ENCODE measurements around the gene ZNF554.

DNA sequence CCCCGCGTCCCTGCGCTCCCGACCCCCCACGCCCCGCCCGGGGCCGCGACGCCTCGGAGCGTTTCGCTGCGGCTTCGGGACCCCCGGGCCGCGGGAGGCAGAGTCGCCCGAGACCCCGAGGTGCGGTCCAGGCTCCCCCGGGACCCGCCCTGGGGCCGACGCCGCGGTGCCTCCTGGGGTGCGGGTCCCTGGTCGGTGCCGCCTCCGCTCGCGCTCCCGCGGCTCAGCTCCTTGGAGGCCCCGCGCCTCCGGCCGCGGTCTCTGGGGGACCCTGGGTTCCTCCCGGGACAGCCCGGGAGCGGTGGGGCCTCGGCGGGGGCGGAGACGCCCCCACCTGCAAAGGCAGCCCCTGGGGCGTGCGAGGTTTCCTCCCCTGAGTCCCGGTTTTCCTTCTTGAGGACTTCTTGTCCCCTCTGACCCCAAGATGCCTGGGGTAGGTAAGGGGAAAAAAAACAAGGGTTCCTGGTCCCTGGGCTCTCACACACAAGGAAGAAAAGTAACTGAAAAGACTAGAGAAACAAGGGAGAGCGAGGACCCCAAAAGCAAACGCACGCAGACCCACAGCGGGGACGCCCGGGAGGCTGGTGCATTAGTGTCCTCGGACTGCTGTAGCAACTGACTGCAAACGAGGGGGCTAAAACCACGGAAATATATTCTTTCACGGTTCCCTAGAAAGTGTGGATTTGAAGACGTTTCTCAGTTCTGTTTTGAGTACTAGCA is 22.3 kb downstream of the ZNF554 start:
- no peak for TF ChIP-seq NRF1 (IDR thresholded peaks at IDR 0.05; ENCODE audit: low read depth, low read length)
- TF ChIP-seq RXRA (IDR thresholded peaks at IDR 0.05; ENCODE audit: borderline replicate concordance, low read depth) = no peak
- TF ChIP-seq, protein P1, sequence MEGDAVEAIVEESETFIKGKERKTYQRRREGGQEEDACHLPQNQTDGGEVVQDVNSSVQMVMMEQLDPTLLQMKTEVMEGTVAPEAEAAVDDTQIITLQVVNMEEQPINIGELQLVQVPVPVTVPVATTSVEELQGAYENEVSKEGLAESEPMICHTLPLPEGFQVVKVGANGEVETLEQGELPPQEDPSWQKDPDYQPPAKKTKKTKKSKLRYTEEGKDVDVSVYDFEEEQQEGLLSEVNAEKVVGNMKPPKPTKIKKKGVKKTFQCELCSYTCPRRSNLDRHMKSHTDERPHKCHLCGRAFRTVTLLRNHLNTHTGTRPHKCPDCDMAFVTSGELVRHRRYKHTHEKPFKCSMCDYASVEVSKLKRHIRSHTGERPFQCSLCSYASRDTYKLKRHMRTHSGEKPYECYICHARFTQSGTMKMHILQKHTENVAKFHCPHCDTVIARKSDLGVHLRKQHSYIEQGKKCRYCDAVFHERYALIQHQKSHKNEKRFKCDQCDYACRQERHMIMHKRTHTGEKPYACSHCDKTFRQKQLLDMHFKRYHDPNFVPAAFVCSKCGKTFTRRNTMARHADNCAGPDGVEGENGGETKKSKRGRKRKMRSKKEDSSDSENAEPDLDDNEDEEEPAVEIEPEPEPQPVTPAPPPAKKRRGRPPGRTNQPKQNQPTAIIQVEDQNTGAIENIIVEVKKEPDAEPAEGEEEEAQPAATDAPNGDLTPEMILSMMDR (IDR thresholded peaks at IDR 0.05) = no peak
- no peak for TF ChIP-seq RCOR1 (IDR thresholded peaks at IDR 0.05; ENCODE audit: low read length)
- TF ChIP-seq, protein P2, sequence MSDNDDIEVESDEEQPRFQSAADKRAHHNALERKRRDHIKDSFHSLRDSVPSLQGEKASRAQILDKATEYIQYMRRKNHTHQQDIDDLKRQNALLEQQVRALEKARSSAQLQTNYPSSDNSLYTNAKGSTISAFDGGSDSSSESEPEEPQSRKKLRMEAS (IDR thresholded peaks at IDR 0.05; ENCODE audit: low read depth) = no peak
- TF ChIP-seq RFX5 (IDR thresholded peaks at IDR 0.05; ENCODE audit: low read length) = no peak
- TF ChIP-seq, protein P3, sequence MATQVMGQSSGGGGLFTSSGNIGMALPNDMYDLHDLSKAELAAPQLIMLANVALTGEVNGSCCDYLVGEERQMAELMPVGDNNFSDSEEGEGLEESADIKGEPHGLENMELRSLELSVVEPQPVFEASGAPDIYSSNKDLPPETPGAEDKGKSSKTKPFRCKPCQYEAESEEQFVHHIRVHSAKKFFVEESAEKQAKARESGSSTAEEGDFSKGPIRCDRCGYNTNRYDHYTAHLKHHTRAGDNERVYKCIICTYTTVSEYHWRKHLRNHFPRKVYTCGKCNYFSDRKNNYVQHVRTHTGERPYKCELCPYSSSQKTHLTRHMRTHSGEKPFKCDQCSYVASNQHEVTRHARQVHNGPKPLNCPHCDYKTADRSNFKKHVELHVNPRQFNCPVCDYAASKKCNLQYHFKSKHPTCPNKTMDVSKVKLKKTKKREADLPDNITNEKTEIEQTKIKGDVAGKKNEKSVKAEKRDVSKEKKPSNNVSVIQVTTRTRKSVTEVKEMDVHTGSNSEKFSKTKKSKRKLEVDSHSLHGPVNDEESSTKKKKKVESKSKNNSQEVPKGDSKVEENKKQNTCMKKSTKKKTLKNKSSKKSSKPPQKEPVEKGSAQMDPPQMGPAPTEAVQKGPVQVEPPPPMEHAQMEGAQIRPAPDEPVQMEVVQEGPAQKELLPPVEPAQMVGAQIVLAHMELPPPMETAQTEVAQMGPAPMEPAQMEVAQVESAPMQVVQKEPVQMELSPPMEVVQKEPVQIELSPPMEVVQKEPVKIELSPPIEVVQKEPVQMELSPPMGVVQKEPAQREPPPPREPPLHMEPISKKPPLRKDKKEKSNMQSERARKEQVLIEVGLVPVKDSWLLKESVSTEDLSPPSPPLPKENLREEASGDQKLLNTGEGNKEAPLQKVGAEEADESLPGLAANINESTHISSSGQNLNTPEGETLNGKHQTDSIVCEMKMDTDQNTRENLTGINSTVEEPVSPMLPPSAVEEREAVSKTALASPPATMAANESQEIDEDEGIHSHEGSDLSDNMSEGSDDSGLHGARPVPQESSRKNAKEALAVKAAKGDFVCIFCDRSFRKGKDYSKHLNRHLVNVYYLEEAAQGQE (IDR thresholded peaks at IDR 0.05; ENCODE audit: low read depth, low read length) = no peak
- no peak for TF ChIP-seq EP300 (IDR thresholded peaks at IDR 0.05; ENCODE audit: borderline replicate concordance in 1 of 2, low read depth in 1 of 2, low read length in 1 of 2)
- TF ChIP-seq POLR2AphosphoS5 (IDR thresholded peaks at IDR 0.05; ENCODE audit: low read depth, low read length) = no peak
- TF ChIP-seq, protein P4, sequence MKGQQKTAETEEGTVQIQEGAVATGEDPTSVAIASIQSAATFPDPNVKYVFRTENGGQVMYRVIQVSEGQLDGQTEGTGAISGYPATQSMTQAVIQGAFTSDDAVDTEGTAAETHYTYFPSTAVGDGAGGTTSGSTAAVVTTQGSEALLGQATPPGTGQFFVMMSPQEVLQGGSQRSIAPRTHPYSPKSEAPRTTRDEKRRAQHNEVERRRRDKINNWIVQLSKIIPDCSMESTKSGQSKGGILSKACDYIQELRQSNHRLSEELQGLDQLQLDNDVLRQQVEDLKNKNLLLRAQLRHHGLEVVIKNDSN (IDR thresholded peaks at IDR 0.05; ENCODE audit: borderline replicate concordance, low read depth) = no peak
- TF ChIP-seq, protein P5, sequence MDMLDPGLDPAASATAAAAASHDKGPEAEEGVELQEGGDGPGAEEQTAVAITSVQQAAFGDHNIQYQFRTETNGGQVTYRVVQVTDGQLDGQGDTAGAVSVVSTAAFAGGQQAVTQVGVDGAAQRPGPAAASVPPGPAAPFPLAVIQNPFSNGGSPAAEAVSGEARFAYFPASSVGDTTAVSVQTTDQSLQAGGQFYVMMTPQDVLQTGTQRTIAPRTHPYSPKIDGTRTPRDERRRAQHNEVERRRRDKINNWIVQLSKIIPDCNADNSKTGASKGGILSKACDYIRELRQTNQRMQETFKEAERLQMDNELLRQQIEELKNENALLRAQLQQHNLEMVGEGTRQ (IDR thresholded peaks at IDR 0.05; ENCODE audit: borderline replicate concordance, low read depth, low read length) = no peak
- no peak for TF ChIP-seq JUND (IDR thresholded peaks at IDR 0.05)
- TF ChIP-seq TAF1 (IDR thresholded peaks at IDR 0.05; ENCODE audit: borderline replicate concordance, low read depth, low read length) = no peak
- TF ChIP-seq SMC3 (IDR thresholded peaks at IDR 0.05; ENCODE audit: low read depth, low read length) = no peak
